ENCODE results near the gene MID1.

MID1 gene

GRCh38 chrX:10549280-10549679, 71.1 kb downstream of the MID1 start:
- H3K4me2 ChIP-seq (ENCODE audit: low read length) = no peak overlapping the region
- H3K9me3 ChIP-seq (ENCODE audit: insufficient read depth, low read depth, low read length) = no peaks in the 10 kb centered on the region
- no peak overlapping the region for H4K91ac ChIP-seq (ENCODE audit: low read depth, low read length)
- no peak overlapping the region for H3K18ac ChIP-seq (ENCODE audit: low read length)
- no peak for DNase-seq
- no peak overlapping the region for H3K14ac ChIP-seq (ENCODE audit: low read length)
- H3K4me1 ChIP-seq (ENCODE audit: control insufficient read depth in 1 of 2, insufficient read depth in 2 of 2, low read length in 2 of 2) = no peaks in the 10 kb centered on the region
- no peaks in the 10 kb centered on the region for H3K27me3 ChIP-seq (ENCODE audit: insufficient read depth, low read length)
- no CpG with 5 or more reads among the region's 2 CpGs for WGBS (ENCODE audit: extremely low coverage, insufficient coverage, insufficient read length)
- no peak overlapping the region for H3K4me3 ChIP-seq (ENCODE audit: low read depth, low read length)
- no peaks in the 10 kb centered on the region for H3K79me2 ChIP-seq (ENCODE audit: control insufficient read depth, insufficient read depth, low read length, poor library complexity)
- H2BK120ac ChIP-seq (ENCODE audit: insufficient read depth, low read length, poor library complexity) = no peak overlapping the region
- H3K36me3 ChIP-seq (ENCODE audit: control insufficient read depth in 1 of 2, insufficient read depth in 2 of 2, low read length in 2 of 2) = peaks cover 0 to 5% of the 10 kb centered on the region in 2 experiments
- no peak overlapping the region for H4K8ac ChIP-seq (ENCODE audit: low read depth, low read length)
- no peak overlapping the region for H3K4ac ChIP-seq (ENCODE audit: low read depth, low read length)
- no peak overlapping the region for H2AK5ac ChIP-seq (ENCODE audit: low read length)
- H2BK12ac ChIP-seq (ENCODE audit: low read length) = no peak overlapping the region
- no peak overlapping the region for H3K9ac ChIP-seq (ENCODE audit: low read length)
- no peak overlapping the region for H3K27ac ChIP-seq (ENCODE audit: low read depth, low read length)
- H3K79me1 ChIP-seq (ENCODE audit: low read length) = no peaks in the 10 kb centered on the region
- H2BK5ac ChIP-seq (ENCODE audit: low read depth, low read length, poor library complexity) = no peak overlapping the region
- H2AFZ ChIP-seq (ENCODE audit: insufficient read depth, low read length, poor library complexity) = no peak overlapping the region
- H3K23ac ChIP-seq (ENCODE audit: low read length) = no peak overlapping the region
- no peak overlapping the region for H4K12ac ChIP-seq (ENCODE audit: low read depth, low read length)

- Histone ChIP-seq H4K91ac (ENCODE audit: low read depth, low read length) (no peak overlapping the region), H3K4me1 (ENCODE audit: control insufficient read depth in 1 of 2, insufficient read depth in 2 of 2, low read length in 2 of 2) (no peaks in the 10 kb centered on the region), H2BK12ac (ENCODE audit: low read length) (no peak overlapping the region), H3K4me2 (ENCODE audit: low read length) (no peak overlapping the region), H3K79me1 (ENCODE audit: low read length) (no peaks in the 10 kb centered on the region), H3K9ac (ENCODE audit: low read length) (no peak overlapping the region), H3K36me3 (ENCODE audit: control insufficient read depth in 1 of 2, insufficient read depth in 2 of 2, low read length in 2 of 2) (peaks cover 0 to 5% of the 10 kb centered on the region in 2 experiments), H3K9me3 (ENCODE audit: insufficient read depth, low read depth, low read length) (no peaks in the 10 kb centered on the region), H2AK5ac (ENCODE audit: low read length) (no peak overlapping the region), H3K18ac (ENCODE audit: low read length) (no peak overlapping the region), H4K8ac (ENCODE audit: low read depth, low read length) (no peak overlapping the region), H3K14ac (ENCODE audit: low read length) (no peak overlapping the region), H3K27ac (ENCODE audit: low read depth, low read length) (no peak overlapping the region), H2BK5ac (ENCODE audit: low read depth, low read length, poor library complexity) (no peak overlapping the region), H3K23ac (ENCODE audit: low read length) (no peak overlapping the region), H3K27me3 (ENCODE audit: insufficient read depth, low read length) (no peaks in the 10 kb centered on the region), H3K79me2 (ENCODE audit: control insufficient read depth, insufficient read depth, low read length, poor library complexity) (no peaks in the 10 kb centered on the region), H2AFZ (ENCODE audit: insufficient read depth, low read length, poor library complexity) (no peak overlapping the region), H2BK120ac (ENCODE audit: insufficient read depth, low read length, poor library complexity) (no peak overlapping the region), H3K4ac (ENCODE audit: low read depth, low read length) (no peak overlapping the region), H3K4me3 (ENCODE audit: low read depth, low read length) (no peak overlapping the region), H4K12ac (ENCODE audit: low read depth, low read length) (no peak overlapping the region)
- no CpG with 5 or more reads among the region's 2 CpGs for WGBS (ENCODE audit: extremely low coverage, insufficient coverage, insufficient read length)
- no peak for DNase-seq
Measured at GRCh38 chrX:10548688-10549087, 71.7 kb downstream of the MID1 start.

- no peak overlapping the region for H3K27ac ChIP-seq (ENCODE audit: low read depth, low read length)
- H3K36me3 ChIP-seq (ENCODE audit: control insufficient read depth in 1 of 2, insufficient read depth in 2 of 2, low read length in 2 of 2) = peaks cover 0 to 3% of the 10 kb centered on the region in 2 experiments
- no peaks in the 10 kb centered on the region for H3K79me1 ChIP-seq (ENCODE audit: low read length)
- no peaks in the 10 kb centered on the region for H3K9me3 ChIP-seq (ENCODE audit: insufficient read depth, low read depth, low read length)
- no peak for DNase-seq
- H3K14ac ChIP-seq (ENCODE audit: low read length) = no peak overlapping the region
- H2AK5ac ChIP-seq (ENCODE audit: low read length) = no peak overlapping the region
- no peak overlapping the region for H3K9ac ChIP-seq (ENCODE audit: low read length)
- no peak overlapping the region for H3K4me3 ChIP-seq (ENCODE audit: low read depth, low read length)
- no peak overlapping the region for H3K23ac ChIP-seq (ENCODE audit: low read length)
- no peaks in the 10 kb centered on the region for H3K4me1 ChIP-seq (ENCODE audit: control insufficient read depth in 1 of 2, insufficient read depth in 2 of 2, low read length in 2 of 2)
- no peak overlapping the region for H2AFZ ChIP-seq (ENCODE audit: insufficient read depth, low read length, poor library complexity)
- no peaks in the 10 kb centered on the region for H3K27me3 ChIP-seq (ENCODE audit: insufficient read depth, low read length)
- H3K18ac ChIP-seq (ENCODE audit: low read length) = no peak overlapping the region
- no peak overlapping the region for H3K4ac ChIP-seq (ENCODE audit: low read depth, low read length)
- no peak overlapping the region for H4K12ac ChIP-seq (ENCODE audit: low read depth, low read length)
- H2BK5ac ChIP-seq (ENCODE audit: low read depth, low read length, poor library complexity) = no peak overlapping the region
- H2BK120ac ChIP-seq (ENCODE audit: insufficient read depth, low read length, poor library complexity) = no peak overlapping the region
- no peak overlapping the region for H2BK12ac ChIP-seq (ENCODE audit: low read length)
- no CpG with 5 or more reads among the region's 1 CpG for WGBS (ENCODE audit: extremely low coverage, insufficient coverage, insufficient read length)
- H4K8ac ChIP-seq (ENCODE audit: low read depth, low read length) = no peak overlapping the region
- no peak overlapping the region for H4K91ac ChIP-seq (ENCODE audit: low read depth, low read length)
- H3K79me2 ChIP-seq (ENCODE audit: control insufficient read depth, insufficient read depth, low read length, poor library complexity) = no peaks in the 10 kb centered on the region
- no peak overlapping the region for H3K4me2 ChIP-seq (ENCODE audit: low read length)
Measured at GRCh38 chrX:10545882-10546281, 74.5 kb downstream of the MID1 start.

GRCh38 chrX:10542586-10542985, 77.8 kb downstream of the MID1 start:
- Histone ChIP-seq H3K27me3 (ENCODE audit: insufficient read depth, low read length) (no peaks in the 10 kb centered on the region), H2AK5ac (ENCODE audit: low read length) (no peak overlapping the region), H3K79me1 (ENCODE audit: low read length) (no peaks in the 10 kb centered on the region), H2BK120ac (ENCODE audit: insufficient read depth, low read length, poor library complexity) (no peak overlapping the region), H3K18ac (ENCODE audit: low read length) (no peak overlapping the region), H3K4me1 (ENCODE audit: control insufficient read depth in 1 of 2, insufficient read depth in 2 of 2, low read length in 2 of 2) (no peaks in the 10 kb centered on the region), H3K14ac (ENCODE audit: low read length) (no peak overlapping the region), H3K4me3 (ENCODE audit: low read depth, low read length) (no peak overlapping the region), H3K9ac (ENCODE audit: low read length) (no peak overlapping the region), H3K4me2 (ENCODE audit: low read length) (no peak overlapping the region), H3K36me3 (ENCODE audit: control insufficient read depth in 1 of 2, insufficient read depth in 2 of 2, low read length in 2 of 2) (no peaks in the 10 kb centered on the region), H4K12ac (ENCODE audit: low read depth, low read length) (no peak overlapping the region), H3K23ac (ENCODE audit: low read length) (no peak overlapping the region), H2AFZ (ENCODE audit: insufficient read depth, low read length, poor library complexity) (no peak overlapping the region), H3K27ac (ENCODE audit: low read depth, low read length) (no peak overlapping the region), H2BK5ac (ENCODE audit: low read depth, low read length, poor library complexity) (no peak overlapping the region), H4K91ac (ENCODE audit: low read depth, low read length) (no peak overlapping the region), H2BK12ac (ENCODE audit: low read length) (no peak overlapping the region), H3K79me2 (ENCODE audit: control insufficient read depth, insufficient read depth, low read length, poor library complexity) (no peaks in the 10 kb centered on the region), H3K9me3 (ENCODE audit: insufficient read depth, low read depth, low read length) (no peaks in the 10 kb centered on the region), H4K8ac (ENCODE audit: low read depth, low read length) (no peak overlapping the region), H3K4ac (ENCODE audit: low read depth, low read length) (no peak overlapping the region)
- DNase-seq = no peak
- WGBS (ENCODE audit: extremely low coverage, insufficient coverage, insufficient read length) = no CpG with 5 or more reads among the region's 1 CpG

Data from trophoblast cell (in vitro differentiated cells and primary cell).